Measurements from ENCODE around the gene TBX2. TPM values are rescaled to one million over a fixed set of nuclear protein-coding genes. Genes with fewer than 3 reads are reported as not detected.

The TBX2 gene
- total RNA-seq, 1 donor from 2014 or later, result 1.6 TPM

GRCh38 chr17:61455324-61456060 lies 55.8 kb downstream of the TBX2 start:
- no peak for ATAC-seq

GRCh38 chr17:61456061-61456681 lies 56.5 kb downstream of the TBX2 start:
- no peak for ATAC-seq

- ATAC-seq, result no peak
Measured at GRCh38 chr17:61456688-61457225, 57.1 kb downstream of the TBX2 start.

- no peak for ATAC-seq
Measured at GRCh38 chr17:61457226-61457983, 57.8 kb downstream of the TBX2 start.

GRCh38 chr17:61458000-61458399 lies 58.4 kb downstream of the TBX2 start:
- ATAC-seq, result no peak

- no peak for ATAC-seq
Measured at GRCh38 chr17:61458421-61459141, 58.9 kb downstream of the TBX2 start.

Other genes with a start within 250 kb of the TBX2 start
- not detected for gene TBX4, start 52.6 kb downstream of the TBX2 start, total RNA-seq
- gene NACA2, start 191.4 kb downstream of the TBX2 start, total RNA-seq, result not detected